ENCODE measurements around the gene HOXA5. TPM values are rescaled to one million over a fixed set of nuclear protein-coding genes. Genes with fewer than 3 reads are reported as not detected.

HOXA5 gene
- total RNA-seq, 1 experiment from 2014 or later, result 7.5 TPM

DNA sequence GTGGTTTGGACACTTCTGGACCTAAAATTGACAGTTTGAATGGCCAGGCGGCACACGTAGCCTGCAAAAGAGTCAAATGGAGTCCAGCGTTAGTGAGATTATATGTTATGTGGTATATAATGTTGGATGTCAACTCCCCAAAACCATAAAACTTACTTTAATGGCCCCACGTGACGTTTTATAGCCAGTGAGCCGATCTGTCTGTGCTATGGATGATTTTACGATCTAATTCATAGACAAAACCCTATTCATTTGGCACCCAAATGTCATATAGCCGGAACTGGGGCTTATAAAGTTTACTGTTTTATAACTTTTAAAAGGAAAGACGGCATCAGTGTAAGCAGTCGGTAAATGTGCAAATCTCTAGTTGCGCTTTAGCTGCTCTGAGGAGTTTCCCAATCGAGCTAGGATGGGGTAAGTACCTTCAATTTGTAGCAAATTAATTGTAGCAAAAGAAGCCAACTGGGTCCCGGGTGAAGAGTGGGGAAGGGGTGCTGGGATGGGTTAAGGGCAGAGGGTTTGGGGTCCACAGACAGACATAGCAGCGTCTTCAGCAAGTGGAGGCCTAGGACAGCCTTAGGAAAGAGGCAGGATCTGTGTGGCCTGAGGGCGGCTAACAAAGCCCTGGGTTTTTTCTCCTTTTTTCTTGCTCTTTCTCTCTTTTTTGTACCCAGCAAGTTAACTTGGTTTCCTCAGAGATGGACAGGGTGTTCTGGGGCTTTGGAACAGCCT lies 3.2 kb downstream of the HOXA5 start:
- Histone ChIP-seq H2AFZ (ENCODE audit: low read length) (no peak overlapping the region), H3K4me1 (ENCODE audit: insufficient read depth, low read length) (peaks cover 13% of the 10 kb centered on the region), H3K27me3 (ENCODE audit: low read length) (no peaks in the 10 kb centered on the region), H3K36me3 (ENCODE audit: low read depth, low read length) (peaks cover 10% of the 10 kb centered on the region; the same call in 1 of the 2 replicates), H3K9me2 (replicated peaks; ENCODE audit: low read length) (no peaks in the 10 kb centered on the region), H3F3A (ENCODE audit: low read length, unreplicated experiment) (no peaks in the 10 kb centered on the region), H3K4me2 (ENCODE audit: low read length) (no peak overlapping the region), H3K27ac (ENCODE audit: low read length) (no peak overlapping the region), H4K20me1 (ENCODE audit: low read length) (no peaks in the 10 kb centered on the region), H3K9ac (ENCODE audit: low read length) (no peak overlapping the region), H3K79me2 (ENCODE audit: low read length) (no peaks in the 10 kb centered on the region), H3K4me3 (ENCODE audit: low read length) (no peak overlapping the region), H3K9me3 (ENCODE audit: low read length) (no peaks in the 10 kb centered on the region)
- ChIA-PET POLR2A (ENCODE audit: unreplicated experiment) (no interaction called here), CTCF (no interaction called here)
- no TSS peak for BruUV-seq (replicated peaks)
- ATAC-seq, result no peak
- intact Hi-C loops (cut with micrococcal nuclease), result no loop called here
- DNase-seq, result no peak
- TF ChIP-seq, protein P1, sequence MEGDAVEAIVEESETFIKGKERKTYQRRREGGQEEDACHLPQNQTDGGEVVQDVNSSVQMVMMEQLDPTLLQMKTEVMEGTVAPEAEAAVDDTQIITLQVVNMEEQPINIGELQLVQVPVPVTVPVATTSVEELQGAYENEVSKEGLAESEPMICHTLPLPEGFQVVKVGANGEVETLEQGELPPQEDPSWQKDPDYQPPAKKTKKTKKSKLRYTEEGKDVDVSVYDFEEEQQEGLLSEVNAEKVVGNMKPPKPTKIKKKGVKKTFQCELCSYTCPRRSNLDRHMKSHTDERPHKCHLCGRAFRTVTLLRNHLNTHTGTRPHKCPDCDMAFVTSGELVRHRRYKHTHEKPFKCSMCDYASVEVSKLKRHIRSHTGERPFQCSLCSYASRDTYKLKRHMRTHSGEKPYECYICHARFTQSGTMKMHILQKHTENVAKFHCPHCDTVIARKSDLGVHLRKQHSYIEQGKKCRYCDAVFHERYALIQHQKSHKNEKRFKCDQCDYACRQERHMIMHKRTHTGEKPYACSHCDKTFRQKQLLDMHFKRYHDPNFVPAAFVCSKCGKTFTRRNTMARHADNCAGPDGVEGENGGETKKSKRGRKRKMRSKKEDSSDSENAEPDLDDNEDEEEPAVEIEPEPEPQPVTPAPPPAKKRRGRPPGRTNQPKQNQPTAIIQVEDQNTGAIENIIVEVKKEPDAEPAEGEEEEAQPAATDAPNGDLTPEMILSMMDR (conservative IDR thresholded peaks at IDR 0.05; ENCODE audit: low read depth, low read length), result no peak
- no peak for TF ChIP-seq EZH2phosphoT487 (IDR thresholded peaks at IDR 0.05; ENCODE audit: borderline replicate concordance, low read length)
- TF ChIP-seq EZH2 (IDR thresholded peaks at IDR 0.05; ENCODE audit: low read length, unreplicated experiment), result no peak

DNA sequence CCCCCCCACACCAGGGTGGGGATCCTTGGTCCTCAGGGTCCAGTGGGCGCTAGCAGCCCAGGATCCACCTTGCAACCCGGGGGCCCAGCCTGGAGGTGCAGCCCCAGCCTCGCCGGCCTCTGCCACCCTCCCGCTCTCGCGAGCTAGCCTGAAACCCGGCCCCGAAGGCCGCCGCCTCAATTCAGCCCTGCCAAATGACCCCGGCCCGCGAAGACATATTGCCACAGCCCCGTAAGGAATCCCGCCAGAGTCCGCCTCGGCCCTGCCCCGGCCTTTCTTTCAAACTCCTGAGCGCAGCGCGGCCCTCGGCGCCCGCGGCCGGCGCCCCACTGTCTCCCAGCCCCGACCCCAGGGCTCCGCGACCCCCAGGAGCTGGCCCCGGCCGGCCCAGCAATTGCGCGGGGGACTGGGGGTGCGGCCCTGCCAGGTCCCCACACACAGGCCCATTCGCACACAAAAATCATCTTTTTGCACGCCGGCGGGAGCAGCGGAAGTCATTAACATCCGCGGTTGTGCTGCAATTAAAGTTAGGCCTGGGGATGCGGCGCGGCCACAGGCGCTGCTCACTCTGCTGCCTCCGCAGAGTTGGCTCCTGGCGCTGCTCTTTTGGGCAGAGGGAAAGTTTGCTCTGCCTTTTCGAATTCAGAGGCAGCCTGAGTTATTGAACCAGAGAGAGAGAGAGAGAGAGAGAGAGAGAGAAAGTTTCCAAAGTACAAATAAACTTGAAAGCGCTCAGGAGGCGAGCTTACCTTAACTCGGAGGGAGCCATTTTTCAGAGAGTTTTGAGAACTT lies 4.0 kb downstream of the HOXA5 start:
- no peak overlapping the region for H3K4me3 ChIP-seq (ENCODE audit: low read length)
- BruUV-seq (replicated peaks), result no TSS peak
- no peaks in the 10 kb centered on the region for H3K27me3 ChIP-seq (ENCODE audit: low read length)
- H3F3A ChIP-seq (ENCODE audit: low read length, unreplicated experiment), result no peaks in the 10 kb centered on the region
- no peaks in the 10 kb centered on the region for H4K20me1 ChIP-seq (ENCODE audit: low read length)
- ChIA-PET CTCF (no interaction called here), POLR2A (ENCODE audit: unreplicated experiment) (no interaction called here)
- H3K36me3 ChIP-seq (ENCODE audit: low read depth, low read length), result peaks cover 6% of the 10 kb centered on the region; the same call in 1 of the 2 replicates
- no peak overlapping the region for H3K27ac ChIP-seq (ENCODE audit: low read length)
- no peaks in the 10 kb centered on the region for H3K9me3 ChIP-seq (ENCODE audit: low read length)
- peaks cover 20% of the 10 kb centered on the region for H3K4me1 ChIP-seq (ENCODE audit: insufficient read depth, low read length)
- no peak overlapping the region for H3K9ac ChIP-seq (ENCODE audit: low read length)
- no peak for ATAC-seq
- H3K4me2 ChIP-seq (ENCODE audit: low read length), result no peak overlapping the region
- no peak overlapping the region for H2AFZ ChIP-seq (ENCODE audit: low read length)
- TF ChIP-seq, protein P1 (conservative IDR thresholded peaks at IDR 0.05; ENCODE audit: low read depth, low read length), result no peak
- no peak for TF ChIP-seq EZH2 (IDR thresholded peaks at IDR 0.05; ENCODE audit: low read length, unreplicated experiment)
- no peak for TF ChIP-seq EZH2phosphoT487 (IDR thresholded peaks at IDR 0.05; ENCODE audit: borderline replicate concordance, low read length)
- intact Hi-C loops (cut with micrococcal nuclease), result no loop called here
- no peak for DNase-seq
- H3K9me2 ChIP-seq (replicated peaks; ENCODE audit: low read length), result no peaks in the 10 kb centered on the region
- H3K79me2 ChIP-seq (ENCODE audit: low read length), result no peaks in the 10 kb centered on the region

DNA sequence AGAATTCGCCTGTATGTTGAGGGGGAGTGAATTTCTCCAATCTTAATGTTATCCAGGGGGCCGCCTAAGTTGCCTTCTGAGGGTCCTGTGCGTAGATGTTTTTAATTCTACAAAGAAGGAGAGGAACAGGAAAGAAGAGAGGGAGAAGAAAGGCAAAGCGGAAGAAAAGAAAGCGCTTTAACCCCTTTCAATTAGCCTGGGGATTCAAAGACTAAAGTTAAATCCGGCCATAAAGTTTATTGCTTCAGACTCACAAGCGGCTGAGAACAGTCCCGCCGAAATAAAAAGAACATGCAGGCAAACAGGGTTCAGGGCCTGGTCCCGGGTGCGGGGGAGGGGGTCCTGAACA lies 4.5 kb downstream of the HOXA5 start:
- CTCF ChIA-PET, result no interaction called here
- Histone ChIP-seq H3K9ac (ENCODE audit: low read length) (no peak overlapping the region), H3K27me3 (ENCODE audit: low read length) (no peaks in the 10 kb centered on the region), H3K9me3 (ENCODE audit: low read length) (no peaks in the 10 kb centered on the region), H3K9me2 (replicated peaks; ENCODE audit: low read length) (no peaks in the 10 kb centered on the region), H3K4me3 (ENCODE audit: low read length) (no peak overlapping the region), H3K4me1 (ENCODE audit: insufficient read depth, low read length) (peaks cover 23% of the 10 kb centered on the region), H3F3A (ENCODE audit: low read length, unreplicated experiment) (no peaks in the 10 kb centered on the region), H3K36me3 (ENCODE audit: low read depth, low read length) (no peaks in the 10 kb centered on the region; the same call in 1 of the 2 replicates), H2AFZ (ENCODE audit: low read length) (no peak overlapping the region), H3K27ac (ENCODE audit: low read length) (no peak overlapping the region), H3K4me2 (ENCODE audit: low read length) (no peak overlapping the region), H4K20me1 (ENCODE audit: low read length) (no peaks in the 10 kb centered on the region), H3K79me2 (ENCODE audit: low read length) (no peaks in the 10 kb centered on the region)
- DNase-seq (no peak), ATAC-seq (no peak)
- POLR2A ChIA-PET (ENCODE audit: unreplicated experiment), result no interaction called here
- no TSS peak for BruUV-seq (replicated peaks)
- intact Hi-C loops (cut with micrococcal nuclease), result no loop called here
- no peak for TF ChIP-seq EZH2 (IDR thresholded peaks at IDR 0.05; ENCODE audit: low read length, unreplicated experiment)
- TF ChIP-seq EZH2phosphoT487 (IDR thresholded peaks at IDR 0.05; ENCODE audit: borderline replicate concordance, low read length), result no peak
- TF ChIP-seq, protein P1 (conservative IDR thresholded peaks at IDR 0.05; ENCODE audit: low read depth, low read length), result no peak

Data from PC-3 (cell line).